Caco-2 (cell line): ENCODE data around the gene APRT. TPM values are rescaled to one million over a fixed set of nuclear protein-coding genes. Genes with fewer than 3 reads are reported as not detected.

Experiments
- BruUV-seq: library from RNA; stranded (reverse); fragments of 400-500 nt; replicated peaks from 2 replicates; lab custom pipeline; 2021; lab: Mats Ljungman, UMichigan
- CTCF ChIA-PET: fragments of 300-600 bp; sonication (Branson Sonifier 250); formaldehyde crosslinking; loops from one replicate; lab custom pipeline; 2022; ENCODE audit warnings: antibody characterized with exemption; lab: Charles Lee
- POLR2A ChIA-PET: fragments of 300-600 bp; sonication (Branson Sonifier 250); formaldehyde crosslinking; loops from one replicate; lab custom pipeline; 2022; ENCODE audit warnings: antibody characterized with exemption; lab: Charles Lee
- DNase-seq, 2 experiments: peaks; one replicate each; pipeline versions ENCODE4 v3.0.0 to v3.0.0-alpha.2; 2020 to 2022
- H3K27me3 ChIP-seq: replicated peaks from 2 replicates; pipeline ENCODE4 v1.6.0; 2011; ENCODE audit warnings: low read length; ENCODE audit not compliant: control insufficient read depth, insufficient read depth
- H3K36me3 ChIP-seq: 2 replicates; pipeline ENCODE4 v1.5.1; 2011; ENCODE audit warnings: low read length; ENCODE audit not compliant: control insufficient read depth, insufficient read depth
- H3K4me1 ChIP-seq: fragments of 250-450 bp; sonication (Bioruptor Pico); 2 replicates; pipeline ENCODE4 v1.5.1; 2020; ENCODE audit warnings: mild to moderate bottlenecking
- H3K4me3 ChIP-seq: 2 replicates; pipeline ENCODE4 v1.5.1; 2011; ENCODE audit warnings: low read depth, mild to moderate bottlenecking, control low read depth, low read length
- H3K9me3 ChIP-seq: fragments of 250-450 bp; sonication (Bioruptor Pico); 2 replicates; pipeline ENCODE4 v1.5.1; 2020; ENCODE audit warnings: mild to moderate bottlenecking, moderate library complexity
- H3K27ac Mint-ChIP-seq: one replicate; pipeline ENCODE4 v1.8.0; 2022; ENCODE audit warnings: mixed read lengths; ENCODE audit not compliant: unreplicated experiment
- H3K27me3 Mint-ChIP-seq: one replicate; pipeline ENCODE4 v1.8.0; 2022; ENCODE audit warnings: mixed read lengths; ENCODE audit not compliant: insufficient read depth, unreplicated experiment
- H3K36me3 Mint-ChIP-seq: one replicate; pipeline ENCODE4 v1.8.0; 2022; ENCODE audit warnings: mild to moderate bottlenecking, mixed read lengths; ENCODE audit not compliant: insufficient read depth, unreplicated experiment
- H3K4me1 Mint-ChIP-seq: one replicate; pipeline ENCODE4 v1.8.0; 2022; ENCODE audit warnings: low read depth, mixed read lengths; ENCODE audit not compliant: unreplicated experiment
- H3K4me3 Mint-ChIP-seq: one replicate; pipeline ENCODE4 v1.8.0; 2022; ENCODE audit warnings: mild to moderate bottlenecking, moderate library complexity, mixed read lengths; ENCODE audit not compliant: unreplicated experiment
- H3K9me3 Mint-ChIP-seq: one replicate; pipeline ENCODE4 v1.8.0; 2022; ENCODE audit warnings: mixed read lengths; ENCODE audit not compliant: unreplicated experiment
- intact Hi-C: fragments of 100-400 bp; cut with micrococcal nuclease; formaldehyde crosslinking; loops from one replicate; pipeline ENCODE4 v1.10.0; 2022; ENCODE audit not compliant: unreplicated experiment
- total RNA-seq: library from RNA; stranded (reverse); gene quantifications from 2 replicates; pipeline ENCODE4 v1.2.3, GENCODE V29; 2022
- TF ChIP-seq, protein P1 (sequence below), 2 experiments: fragments of 200-600 bp in 1 of 2; IDR thresholded peaks; 1 replicate in 1 of 2; 2 replicates in 1 of 2; pipeline versions ENCODE4 v1.5.1 to v1.8.0; 2011 to 2022; ENCODE audit warnings: antibody characterized with exemption in 1 of 2, control low read depth in 1 of 2, inconsistent platforms in 1 of 2, low read depth in 1 of 2, low read length in 1 of 2, mild to moderate bottlenecking in 1 of 2, moderate library complexity in 1 of 2; ENCODE audit not compliant: insufficient read depth in 1 of 2, severe bottlenecking in 1 of 2, unreplicated experiment in 1 of 2

APRT gene
- total RNA-seq, 1 experiment from 2014 or later = 251 TPM

DNA sequence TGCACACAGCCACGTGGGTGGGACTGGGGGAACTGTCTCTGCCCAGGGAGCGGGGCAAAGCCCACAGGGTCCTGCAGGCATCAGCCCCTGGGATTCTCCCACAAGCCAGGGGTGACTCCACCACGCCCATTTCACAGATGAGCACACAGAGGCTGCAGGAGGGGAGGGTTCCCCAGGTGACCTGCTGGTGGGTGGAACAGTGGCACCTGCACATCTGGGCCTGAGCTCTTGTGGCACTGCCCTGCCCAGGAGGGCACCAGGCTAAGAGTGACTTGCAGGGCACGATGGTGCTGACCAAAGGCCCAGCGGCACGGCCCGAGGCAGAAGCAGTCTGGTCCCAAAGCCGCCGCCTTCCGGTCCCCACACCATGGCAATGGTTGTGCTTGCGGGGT, 50.6 kb downstream of the APRT start:
- H3K4me1 Mint-ChIP-seq = peaks cover 11% of the 10 kb centered on the region
- peaks cover 54% of the 10 kb centered on the region for H3K36me3 Mint-ChIP-seq
- Histone ChIP-seq H3K27me3 (no peaks in the 10 kb centered on the region), H3K4me1 (peaks cover 44% of the 10 kb centered on the region), H3K9me3 (no peaks in the 10 kb centered on the region), H3K4me3 (no peak overlapping the region), H3K36me3 (no peaks in the 10 kb centered on the region)
- BruUV-seq = no TSS peak
- no peak overlapping the region for H3K27ac Mint-ChIP-seq
- intact Hi-C loops = no loop called here
- no peak overlapping the region for H3K4me3 Mint-ChIP-seq
- H3K27me3 Mint-ChIP-seq = no peaks in the 10 kb centered on the region
- TF ChIP-seq, protein P1, sequence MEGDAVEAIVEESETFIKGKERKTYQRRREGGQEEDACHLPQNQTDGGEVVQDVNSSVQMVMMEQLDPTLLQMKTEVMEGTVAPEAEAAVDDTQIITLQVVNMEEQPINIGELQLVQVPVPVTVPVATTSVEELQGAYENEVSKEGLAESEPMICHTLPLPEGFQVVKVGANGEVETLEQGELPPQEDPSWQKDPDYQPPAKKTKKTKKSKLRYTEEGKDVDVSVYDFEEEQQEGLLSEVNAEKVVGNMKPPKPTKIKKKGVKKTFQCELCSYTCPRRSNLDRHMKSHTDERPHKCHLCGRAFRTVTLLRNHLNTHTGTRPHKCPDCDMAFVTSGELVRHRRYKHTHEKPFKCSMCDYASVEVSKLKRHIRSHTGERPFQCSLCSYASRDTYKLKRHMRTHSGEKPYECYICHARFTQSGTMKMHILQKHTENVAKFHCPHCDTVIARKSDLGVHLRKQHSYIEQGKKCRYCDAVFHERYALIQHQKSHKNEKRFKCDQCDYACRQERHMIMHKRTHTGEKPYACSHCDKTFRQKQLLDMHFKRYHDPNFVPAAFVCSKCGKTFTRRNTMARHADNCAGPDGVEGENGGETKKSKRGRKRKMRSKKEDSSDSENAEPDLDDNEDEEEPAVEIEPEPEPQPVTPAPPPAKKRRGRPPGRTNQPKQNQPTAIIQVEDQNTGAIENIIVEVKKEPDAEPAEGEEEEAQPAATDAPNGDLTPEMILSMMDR (IDR thresholded peaks at IDR 0.05; ENCODE audit: insufficient read depth in 1 of 2, low read depth in 1 of 2, low read length in 1 of 2, severe bottlenecking in 1 of 2, unreplicated experiment in 1 of 2) = no peak
- ChIA-PET CTCF (interaction anchor here (4.7 kb wide), 1 partner anchor 24 kb away, joined by 30 read pairs; no protein-coding TSS in a partner anchor), POLR2A (interaction anchor here (0.5 kb wide), 1 partner anchor 9 kb away, joined by 3 read pairs; no protein-coding TSS in a partner anchor)
- DNase-seq = no peak
- H3K9me3 Mint-ChIP-seq = no peaks in the 10 kb centered on the region

DNA sequence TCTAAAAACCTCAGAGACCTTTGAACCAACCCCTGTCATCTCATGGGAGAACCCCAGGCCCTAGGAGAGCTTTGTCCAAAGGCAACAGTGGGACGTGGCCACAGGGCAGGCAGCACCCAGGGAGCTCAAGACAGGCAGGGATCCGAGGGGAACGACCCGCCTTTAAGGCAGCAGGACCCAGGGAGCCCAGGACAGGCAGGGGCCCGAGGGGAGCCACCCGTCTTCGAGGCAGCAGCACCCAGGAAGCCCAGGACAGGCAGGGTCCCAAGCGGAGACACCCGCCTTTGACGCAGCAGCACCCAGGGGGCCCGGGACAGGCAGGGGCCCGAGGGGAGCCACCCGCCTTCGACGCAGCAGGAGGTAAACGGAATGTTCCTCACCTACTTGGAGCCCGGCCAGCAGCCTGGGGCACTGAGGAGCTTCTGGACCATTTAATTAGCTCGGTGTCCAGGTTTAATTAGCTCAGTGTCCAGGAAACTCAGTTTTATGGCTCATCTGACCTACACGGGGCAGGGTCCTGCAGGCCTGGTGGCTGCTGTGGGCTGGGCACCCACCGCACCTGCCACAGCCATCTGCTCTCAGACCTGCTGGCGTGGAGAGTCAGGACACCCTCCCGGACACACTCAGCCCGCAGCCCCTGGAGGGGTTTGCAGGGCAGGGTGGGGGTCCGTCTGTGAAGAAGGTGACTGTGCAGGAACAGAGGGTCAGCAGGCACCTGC, 51.1 kb downstream of the APRT start:
- H3K36me3 Mint-ChIP-seq = peaks cover 50% of the 10 kb centered on the region
- no peaks in the 10 kb centered on the region for H3K27me3 ChIP-seq
- H3K4me1 Mint-ChIP-seq = peaks cover 11% of the 10 kb centered on the region
- ChIA-PET POLR2A (interaction anchor here (0.5 kb wide), 1 partner anchor 9 kb away, joined by 3 read pairs; no protein-coding TSS in a partner anchor), CTCF (interaction anchor here (4.7 kb wide), 1 partner anchor 24 kb away, joined by 30 read pairs; no protein-coding TSS in a partner anchor)
- no peak overlapping the region for H3K4me3 Mint-ChIP-seq
- no peak overlapping the region for H3K27ac Mint-ChIP-seq
- H3K4me3 ChIP-seq = no peak overlapping the region
- H3K36me3 ChIP-seq = no peaks in the 10 kb centered on the region
- BruUV-seq = no TSS peak
- DNase-seq = no peak
- TF ChIP-seq, protein P1 (IDR thresholded peaks at IDR 0.05; ENCODE audit: insufficient read depth in 1 of 2, low read depth in 1 of 2, low read length in 1 of 2, severe bottlenecking in 1 of 2, unreplicated experiment in 1 of 2) = no peak
- no peaks in the 10 kb centered on the region for H3K9me3 ChIP-seq
- intact Hi-C loops = no loop called here
- H3K9me3 Mint-ChIP-seq = no peaks in the 10 kb centered on the region
- H3K4me1 ChIP-seq = peaks cover 38% of the 10 kb centered on the region
- no peaks in the 10 kb centered on the region for H3K27me3 Mint-ChIP-seq

DNA sequence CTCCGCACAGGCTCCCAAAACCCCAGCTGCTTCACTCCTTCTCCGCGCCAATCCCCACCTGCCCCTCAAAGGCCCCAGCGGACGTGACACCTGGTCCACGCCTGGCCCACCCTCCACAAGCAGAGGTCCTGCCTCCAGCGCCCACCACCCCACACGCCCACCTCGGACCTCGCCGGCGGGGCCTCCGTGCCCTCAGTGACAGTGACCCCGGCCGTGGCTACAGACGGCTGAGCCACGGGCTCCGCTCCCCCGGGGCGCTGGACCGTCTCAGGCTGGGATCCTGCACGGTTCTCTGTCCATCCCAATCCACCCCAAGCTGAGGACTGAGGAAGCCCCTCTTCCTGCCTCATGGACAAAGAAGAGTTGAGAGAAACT, 51.8 kb downstream of the APRT start:
- TF ChIP-seq, protein P1 (IDR thresholded peaks at IDR 0.05; ENCODE audit: insufficient read depth in 1 of 2, low read depth in 1 of 2, low read length in 1 of 2, severe bottlenecking in 1 of 2, unreplicated experiment in 1 of 2) = no peak
- POLR2A ChIA-PET = no interaction called here
- intact Hi-C loops = no loop called here

More for the DNA sequence above, 51.8 kb downstream of the APRT start:
- Mint-ChIP-seq H3K27ac (peak overlapping the region; percentile 42), H3K4me1 (peaks cover 11% of the 10 kb centered on the region), H3K27me3 (no peaks in the 10 kb centered on the region), H3K9me3 (no peaks in the 10 kb centered on the region), H3K4me3 (no peak overlapping the region), H3K36me3 (peaks cover 45% of the 10 kb centered on the region)
- H3K4me1 ChIP-seq = peaks cover 32% of the 10 kb centered on the region
- no peaks in the 10 kb centered on the region for H3K9me3 ChIP-seq
- no peak for DNase-seq
- CTCF ChIA-PET = interaction anchor here (4.7 kb wide), 1 partner anchor 23 kb away, joined by 30 read pairs; no protein-coding TSS in a partner anchor
- H3K27me3 ChIP-seq = no peaks in the 10 kb centered on the region
- BruUV-seq = no TSS peak
- no peak overlapping the region for H3K4me3 ChIP-seq
- no peaks in the 10 kb centered on the region for H3K36me3 ChIP-seq

Other genes with a start within 250 kb of the APRT start
- gene ZC3H18, start 241.5 kb downstream of the APRT start, total RNA-seq = 82.0 and 91.9 TPM in 2 replicates
- gene IL17C, start 173.4 kb downstream of the APRT start, total RNA-seq = not detected in 2 replicates
- 351 and 377 TPM in 2 replicates for gene CYBA, start 160.9 kb downstream of the APRT start, total RNA-seq
- 127 and 141 TPM in 2 replicates for gene MVD, start 148.8 kb downstream of the APRT start, total RNA-seq
- 3.5 TPM in 2 replicates for gene SNAI3, start 125.4 kb downstream of the APRT start, total RNA-seq
- gene RNF166, start 105.5 kb downstream of the APRT start, total RNA-seq = 37.3 and 40.4 TPM in 2 replicates
- gene CTU2, start 105.4 kb downstream of the APRT start, total RNA-seq = 44.3 and 54.9 TPM in 2 replicates
- 248 and 284 TPM in 2 replicates for gene PIEZO1, start 26.7 kb downstream of the APRT start, total RNA-seq
- 97.7 and 98.0 TPM in 2 replicates for gene CDT1, start 8.1 kb downstream of the APRT start, total RNA-seq
- 55.3 and 57.8 TPM in 2 replicates for gene GALNS, start 45.0 kb upstream of the APRT start, total RNA-seq
- 179 and 181 TPM in 2 replicates for gene TRAPPC2L, start 45.2 kb upstream of the APRT start, total RNA-seq
- not detected in 2 replicates for gene PABPN1L, start 54.7 kb upstream of the APRT start, total RNA-seq
- 0.35 and 2.1 TPM in 2 replicates for gene CBFA2T3, start 165.3 kb upstream of the APRT start, total RNA-seq